H9 (cell line): Measurements from ENCODE around the gene CUBN. TPM values are rescaled to one million over a fixed set of nuclear protein-coding genes. Genes with fewer than 3 reads are reported as not detected.

Source experiments
- DNase-seq: peaks from one replicate; pipeline ENCODE4 v3.0.0-alpha.2; 2017
- H2AFZ ChIP-seq: one replicate; pipeline ENCODE4 v1.6.1; 2013; ENCODE audit warnings: mild to moderate bottlenecking, low read length, control low read depth, moderate library complexity
- H2AK5ac ChIP-seq: 2 replicates; pipeline ENCODE4 v1.6.1; 2013; ENCODE audit warnings: low read length, control low read depth, mixed read lengths; ENCODE audit not compliant: insufficient read length
- H2BK120ac ChIP-seq: one replicate; pipeline ENCODE4 v1.6.1; 2013; ENCODE audit warnings: low read depth, mild to moderate bottlenecking, low read length, control low read depth, inconsistent platforms; ENCODE audit not compliant: poor library complexity, severe bottlenecking
- H2BK12ac ChIP-seq: 2 replicates; pipeline ENCODE4 v1.6.1; 2013; ENCODE audit warnings: low read length, control low read depth, mixed read lengths, low read depth; ENCODE audit not compliant: insufficient read length
- H2BK15ac ChIP-seq: 2 replicates; pipeline ENCODE4 v1.6.1; 2013; ENCODE audit warnings: low read depth, low read length, control low read depth
- H2BK20ac ChIP-seq: one replicate; pipeline ENCODE4 v1.6.1; 2013; ENCODE audit warnings: low read depth, mild to moderate bottlenecking, low read length, control low read depth, inconsistent platforms; ENCODE audit not compliant: poor library complexity, severe bottlenecking
- H2BK5ac ChIP-seq: 2 replicates; pipeline ENCODE4 v1.6.1; 2013; ENCODE audit warnings: low read length, control low read depth, mixed read lengths; ENCODE audit not compliant: insufficient read length
- H3K14ac ChIP-seq: 2 replicates; pipeline ENCODE4 v1.6.1; 2013; ENCODE audit warnings: low read length, control low read depth; ENCODE audit not compliant: insufficient read depth
- H3K18ac ChIP-seq: 2 replicates; pipeline ENCODE4 v1.6.1; 2013; ENCODE audit warnings: low read depth, mild to moderate bottlenecking, mixed read lengths, low read length, control low read depth; ENCODE audit not compliant: insufficient read length
- H3K23ac ChIP-seq: 2 replicates; pipeline ENCODE4 v1.6.1; 2013; ENCODE audit warnings: low read length, control low read depth, mixed read lengths, low read depth; ENCODE audit not compliant: insufficient read length
- H3K23me2 ChIP-seq: 2 replicates; pipeline ENCODE4 v1.6.1; 2013; ENCODE audit warnings: low read depth, mild to moderate bottlenecking, mixed read lengths, low read length, control low read depth; ENCODE audit not compliant: insufficient read length, poor library complexity, severe bottlenecking
- H3K27ac ChIP-seq: 2 replicates; pipeline ENCODE4 v1.5.1; 2013; ENCODE audit warnings: low read length, control low read depth, mixed read lengths, low read depth; ENCODE audit not compliant: insufficient read length
- H3K27me3 ChIP-seq: 2 replicates; pipeline ENCODE4 v1.6.1; 2013; ENCODE audit warnings: low read length, control low read depth, inconsistent platforms; ENCODE audit not compliant: insufficient read depth
- H3K4ac ChIP-seq: 2 replicates; pipeline ENCODE4 v1.6.1; 2013; ENCODE audit warnings: low read depth, mild to moderate bottlenecking, control low read depth, inconsistent platforms, low read length, moderate library complexity
- H3K4me1 ChIP-seq: 2 replicates; pipeline ENCODE4 v1.6.1; 2013; ENCODE audit warnings: low read length, control low read depth, inconsistent platforms; ENCODE audit not compliant: insufficient read depth
- H3K4me2 ChIP-seq: 2 replicates; pipeline ENCODE4 v1.6.1; 2013; ENCODE audit warnings: low read length, control low read depth, mixed read lengths; ENCODE audit not compliant: insufficient read length, insufficient read depth
- H3K56ac ChIP-seq: 2 replicates; pipeline ENCODE4 v1.6.1; 2013; ENCODE audit warnings: low read depth, mild to moderate bottlenecking, mixed read lengths, low read length, control low read depth; ENCODE audit not compliant: insufficient read length
- H3K79me1 ChIP-seq: 2 replicates; pipeline ENCODE4 v1.6.1; 2013; ENCODE audit warnings: low read depth, mild to moderate bottlenecking, moderate library complexity, low read length, control low read depth, inconsistent platforms; ENCODE audit not compliant: insufficient read depth, poor library complexity, severe bottlenecking
- H3K79me2 ChIP-seq: 2 replicates; pipeline ENCODE4 v1.6.1; 2013; ENCODE audit warnings: low read length, control low read depth, inconsistent platforms; ENCODE audit not compliant: insufficient read depth
- H3K9ac ChIP-seq: 2 replicates; pipeline ENCODE4 v1.6.1; 2013; ENCODE audit warnings: low read length, control low read depth, mixed read lengths; ENCODE audit not compliant: insufficient read length; ENCODE audit errors: extremely low read depth
- H3K9me3 ChIP-seq: one replicate; pipeline ENCODE4 v1.6.1; 2013; ENCODE audit warnings: low read depth, low read length, inconsistent platforms; ENCODE audit not compliant: control insufficient read depth
- H3T11ph ChIP-seq: one replicate; pipeline ENCODE4 v1.6.1; 2013; ENCODE audit warnings: mild to moderate bottlenecking, low read length, control low read depth, inconsistent platforms
- H4K20me1 ChIP-seq: one replicate; pipeline ENCODE4 v1.6.1; 2013; ENCODE audit not compliant: control insufficient read depth, insufficient read length, insufficient read depth
- H4K5ac ChIP-seq: 2 replicates; pipeline ENCODE4 v1.6.1; 2013; ENCODE audit warnings: low read depth, mild to moderate bottlenecking, mixed read lengths, low read length, control low read depth; ENCODE audit not compliant: insufficient read length
- H4K8ac ChIP-seq: replicated peaks from 2 replicates; pipeline ENCODE4 v1.6.1; 2013; ENCODE audit warnings: low read length, control low read depth, mixed read lengths, low read depth; ENCODE audit not compliant: insufficient read length
- H4K91ac ChIP-seq: 2 replicates; pipeline ENCODE4 v1.6.1; 2013; ENCODE audit warnings: low read depth, mild to moderate bottlenecking, moderate library complexity, mixed read lengths, low read length, control low read depth; ENCODE audit not compliant: insufficient read length
- H3K27ac Mint-ChIP-seq, 3 experiments: 2 replicates in 2 of 3; 3 replicates in 1 of 3; pipeline ENCODE4 v1.8.0; 2020 to 2021; ENCODE audit warnings: mixed read lengths in 3 of 3, mild to moderate bottlenecking in 1 of 3, moderate library complexity in 1 of 3
- H3K27me3 Mint-ChIP-seq: 2 replicates; pipeline ENCODE4 v1.8.0; 2021; ENCODE audit warnings: low read depth, mild to moderate bottlenecking, moderate library complexity, mixed read lengths
- H3K36me3 Mint-ChIP-seq, 3 experiments: 2 replicates in 2 of 3; 3 replicates in 1 of 3; pipeline ENCODE4 v1.8.0; 2020 to 2021; ENCODE audit warnings: low read depth in 3 of 3, mixed read lengths in 3 of 3; ENCODE audit not compliant: insufficient read depth in 1 of 3
- H3K4me1 Mint-ChIP-seq, 2 experiments: 2 replicates each; pipeline ENCODE4 v1.8.0; 2020; ENCODE audit warnings: mixed read lengths in 2 of 2
- H3K4me3 Mint-ChIP-seq, 2 experiments: 2 replicates in 1 of 2; 3 replicates in 1 of 2; pipeline ENCODE4 v1.8.0; 2020 to 2021; ENCODE audit warnings: mild to moderate bottlenecking in 2 of 2, mixed read lengths in 2 of 2, moderate library complexity in 1 of 2
- H3K9me3 Mint-ChIP-seq, 2 experiments: 2 replicates in 1 of 2; 3 replicates in 1 of 2; pipeline ENCODE4 v1.8.0; 2020; ENCODE audit warnings: mild to moderate bottlenecking in 2 of 2, mixed read lengths in 2 of 2, moderate library complexity in 1 of 2
- WGBS: extraction: QIAGEN DNeasy Blood & Tissue Kit; methylation state at CpG from one replicate; pipeline ENCODE4 v1.1.7; 2013; ENCODE audit warnings: missing lambda C conversion rate, low lambda C conversion rate, mixed read lengths; ENCODE audit not compliant: insufficient read length; ENCODE audit errors: extremely low coverage; 5-methylcytosine and 5-hydroxymethylcytosine counted together
- total RNA-seq: library from RNA; stranded (reverse); gene quantifications from 2 replicates; pipeline ENCODE4 v1.2.1, GENCODE V29; 2021
- TF ChIP-seq, protein P1 (sequence below): fragments of 200-600 bp; sonication (generic); conservative IDR thresholded peaks from 3 replicates; pipeline ENCODE4 v1.8.0; 2021; ENCODE audit warnings: antibody characterized with exemption, mild to moderate bottlenecking

Gene CUBN
- total RNA-seq, 1 experiment from 2014 or later, result 0.26 TPM

DNA sequence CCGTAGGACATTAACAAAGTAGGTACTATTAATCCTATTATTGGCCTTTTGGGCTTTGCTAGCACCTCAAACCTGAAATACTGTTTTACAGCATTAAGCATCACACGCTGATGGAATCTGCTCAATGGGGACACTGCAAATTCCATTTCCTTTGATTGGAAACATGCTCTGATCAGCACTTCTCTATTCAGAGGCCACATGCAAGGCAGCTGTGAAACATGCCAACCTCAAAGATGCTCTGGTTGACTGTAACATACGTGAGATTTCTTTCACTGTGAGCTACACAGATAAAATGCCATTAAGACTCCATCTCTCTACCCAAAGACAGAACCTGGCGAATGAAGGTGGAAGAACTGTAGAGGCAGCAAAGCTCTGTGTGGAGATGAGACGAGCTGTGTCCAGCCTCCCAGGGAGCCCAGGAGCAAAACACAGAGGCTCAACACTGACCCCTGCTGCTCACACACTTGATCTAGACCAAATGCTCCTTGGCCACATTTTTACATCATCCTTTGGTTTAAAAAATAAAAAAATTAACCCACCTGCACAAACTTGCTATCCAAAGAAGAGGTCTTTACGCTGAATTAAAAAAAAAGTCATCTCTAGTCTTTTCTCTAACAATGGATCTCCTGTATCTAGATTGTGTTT lies 320.4 kb downstream of the CUBN start:
- Histone ChIP-seq H3K27me3 (no peaks in the 10 kb centered on the region), H2AFZ (no peak overlapping the region), H2BK15ac (no peak overlapping the region), H4K91ac (no peak overlapping the region), H3K4ac (no peak overlapping the region), H2BK5ac (no peak overlapping the region), H3K23ac (no peak overlapping the region), H3K4me2 (no peak overlapping the region), H2AK5ac (no peak overlapping the region), H3K56ac (no peak overlapping the region), H2BK12ac (no peak overlapping the region), H3K79me1 (no peaks in the 10 kb centered on the region), H3K23me2 (no peaks in the 10 kb centered on the region), H4K20me1 (no peaks in the 10 kb centered on the region), H3K79me2 (no peaks in the 10 kb centered on the region), H3T11ph (no peak overlapping the region), H3K27ac (no peak overlapping the region), H2BK120ac (no peak overlapping the region), H3K9ac (no peak overlapping the region), H3K18ac (no peak overlapping the region), H4K8ac (no peak overlapping the region), H2BK20ac (no peak overlapping the region), H3K4me1 (no peaks in the 10 kb centered on the region), H3K14ac (no peak overlapping the region), H4K5ac (no peak overlapping the region), H3K9me3 (no peaks in the 10 kb centered on the region)
- no peaks in the 10 kb centered on the region for H3K9me3 Mint-ChIP-seq
- H3K36me3 Mint-ChIP-seq, result peaks cover 2 to 4% (median 3%) of the 10 kb centered on the region in 3 experiments; a peak in 2 of 7 replicates
- peaks cover 0 to 5% of the 10 kb centered on the region in 2 experiments; a peak in 1 of 4 replicates for H3K4me1 Mint-ChIP-seq
- no CpG with 5 or more reads among the region's 6 CpGs for WGBS
- no peak overlapping the region for H3K27ac Mint-ChIP-seq
- H3K4me3 Mint-ChIP-seq, result no peak overlapping the region
- peak; percentile 63 for DNase-seq
- TF ChIP-seq, protein P1, sequence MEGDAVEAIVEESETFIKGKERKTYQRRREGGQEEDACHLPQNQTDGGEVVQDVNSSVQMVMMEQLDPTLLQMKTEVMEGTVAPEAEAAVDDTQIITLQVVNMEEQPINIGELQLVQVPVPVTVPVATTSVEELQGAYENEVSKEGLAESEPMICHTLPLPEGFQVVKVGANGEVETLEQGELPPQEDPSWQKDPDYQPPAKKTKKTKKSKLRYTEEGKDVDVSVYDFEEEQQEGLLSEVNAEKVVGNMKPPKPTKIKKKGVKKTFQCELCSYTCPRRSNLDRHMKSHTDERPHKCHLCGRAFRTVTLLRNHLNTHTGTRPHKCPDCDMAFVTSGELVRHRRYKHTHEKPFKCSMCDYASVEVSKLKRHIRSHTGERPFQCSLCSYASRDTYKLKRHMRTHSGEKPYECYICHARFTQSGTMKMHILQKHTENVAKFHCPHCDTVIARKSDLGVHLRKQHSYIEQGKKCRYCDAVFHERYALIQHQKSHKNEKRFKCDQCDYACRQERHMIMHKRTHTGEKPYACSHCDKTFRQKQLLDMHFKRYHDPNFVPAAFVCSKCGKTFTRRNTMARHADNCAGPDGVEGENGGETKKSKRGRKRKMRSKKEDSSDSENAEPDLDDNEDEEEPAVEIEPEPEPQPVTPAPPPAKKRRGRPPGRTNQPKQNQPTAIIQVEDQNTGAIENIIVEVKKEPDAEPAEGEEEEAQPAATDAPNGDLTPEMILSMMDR, result peak; percentile 79
- no peaks in the 10 kb centered on the region for H3K27me3 Mint-ChIP-seq
